Measurements from ENCODE around the gene JUNB. TPM values are rescaled to one million over a fixed set of nuclear protein-coding genes. Genes with fewer than 3 reads are reported as not detected.
"Not testable (repeated sequence)": the region's sequence is repeated elsewhere in the genome, so short reads cannot be mapped to it uniquely, and the experiment has no call there.

JUNB gene
- total RNA-seq, 1 experiment from 2014 or later = 34.8 TPM

DNA sequence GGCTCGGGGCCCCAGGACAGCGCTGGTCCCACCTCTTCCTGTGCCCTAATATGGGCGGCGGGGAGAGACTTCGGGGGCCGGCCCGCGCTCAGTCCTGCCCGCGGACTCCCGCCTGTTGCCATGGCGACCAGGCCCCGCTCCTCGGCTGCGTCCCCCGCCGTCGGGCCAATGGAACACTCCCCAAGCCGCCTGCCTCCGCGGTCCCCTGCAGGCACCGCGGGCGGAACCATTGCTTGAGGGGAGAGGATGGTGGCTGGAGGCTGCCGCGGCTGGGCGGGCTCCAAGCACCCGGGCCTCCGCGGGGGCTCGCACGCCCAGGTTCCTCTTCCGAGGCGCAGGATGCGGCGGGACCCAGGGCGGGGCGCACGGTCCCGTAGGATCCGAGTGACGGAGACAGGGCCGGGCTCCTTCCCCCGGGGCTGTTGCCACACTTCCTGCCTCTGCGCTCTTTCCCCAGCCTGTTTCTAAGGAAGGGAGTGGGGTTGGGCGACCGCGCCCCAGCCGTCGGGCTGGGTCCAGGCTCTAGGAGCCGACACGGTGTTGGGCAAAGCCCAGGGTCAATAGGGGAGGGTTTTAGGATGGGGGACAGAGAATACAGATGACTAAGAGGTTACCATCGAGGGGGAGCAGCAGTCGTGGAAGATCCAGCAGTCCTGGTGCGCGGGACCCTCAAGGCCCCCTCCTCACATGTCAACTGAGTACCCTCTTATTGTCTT, 1.2 kb upstream of the JUNB start:
- peak; percentile 99 for DNase-seq
- H3K36me3 ChIP-seq = no peaks in the 10 kb centered on the region
- peak overlapping the region; percentile 20 for H3K27ac ChIP-seq
- H3K4me1 ChIP-seq = peaks cover 34% of the 10 kb centered on the region
- no peaks in the 10 kb centered on the region for H3K27me3 ChIP-seq
- H3K9me3 ChIP-seq (replicated peaks) = no peaks in the 10 kb centered on the region
- peak overlapping the region; percentile 80 for H3K4me3 ChIP-seq

DNA sequence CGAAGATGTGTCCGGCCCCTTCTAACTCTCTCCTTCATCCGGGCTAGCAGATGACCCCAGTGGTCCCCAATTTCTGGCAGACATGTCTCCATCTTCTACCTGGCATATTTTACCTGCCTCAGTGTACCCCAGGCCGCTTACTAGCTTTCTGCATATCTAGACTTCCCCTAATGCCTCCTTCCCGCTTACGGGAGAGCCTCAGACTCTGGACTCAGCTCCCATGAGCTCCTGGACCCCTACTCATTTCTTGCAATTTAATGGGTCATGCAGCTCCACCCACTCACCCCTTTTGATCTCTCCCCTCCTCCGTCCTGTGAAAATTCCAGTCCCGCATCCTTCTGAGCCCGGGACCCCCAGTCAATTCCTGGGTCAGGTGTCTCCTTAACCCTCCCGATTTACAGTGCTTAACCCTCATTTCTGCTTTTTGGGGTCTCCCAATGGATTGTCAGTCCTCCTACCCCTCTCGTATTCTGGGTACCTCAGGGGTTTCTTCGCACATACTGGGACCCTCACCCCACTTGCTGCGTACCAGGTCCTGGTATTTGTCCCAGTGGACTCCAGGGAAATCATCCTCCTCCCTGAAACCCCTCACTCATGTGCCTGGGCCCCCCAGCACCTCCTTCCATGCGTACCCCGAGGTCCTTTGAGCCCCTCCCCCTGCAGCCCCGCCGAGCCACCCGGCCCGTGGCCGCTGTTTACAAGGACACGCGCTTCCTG, 500 bp upstream of the JUNB start:
- no peaks in the 10 kb centered on the region for H3K36me3 ChIP-seq
- H3K4me1 ChIP-seq = peaks cover 27% of the 10 kb centered on the region
- no peaks in the 10 kb centered on the region for H3K27me3 ChIP-seq
- peak in 1 of 2 experiments; percentile 36 for DNase-seq
- no peaks in the 10 kb centered on the region for H3K9me3 ChIP-seq (replicated peaks)
- no peak overlapping the region; the same call in 1 of the 2 replicates for H3K27ac ChIP-seq
- H3K4me3 ChIP-seq = peak overlapping the region; percentile 80

DNA sequence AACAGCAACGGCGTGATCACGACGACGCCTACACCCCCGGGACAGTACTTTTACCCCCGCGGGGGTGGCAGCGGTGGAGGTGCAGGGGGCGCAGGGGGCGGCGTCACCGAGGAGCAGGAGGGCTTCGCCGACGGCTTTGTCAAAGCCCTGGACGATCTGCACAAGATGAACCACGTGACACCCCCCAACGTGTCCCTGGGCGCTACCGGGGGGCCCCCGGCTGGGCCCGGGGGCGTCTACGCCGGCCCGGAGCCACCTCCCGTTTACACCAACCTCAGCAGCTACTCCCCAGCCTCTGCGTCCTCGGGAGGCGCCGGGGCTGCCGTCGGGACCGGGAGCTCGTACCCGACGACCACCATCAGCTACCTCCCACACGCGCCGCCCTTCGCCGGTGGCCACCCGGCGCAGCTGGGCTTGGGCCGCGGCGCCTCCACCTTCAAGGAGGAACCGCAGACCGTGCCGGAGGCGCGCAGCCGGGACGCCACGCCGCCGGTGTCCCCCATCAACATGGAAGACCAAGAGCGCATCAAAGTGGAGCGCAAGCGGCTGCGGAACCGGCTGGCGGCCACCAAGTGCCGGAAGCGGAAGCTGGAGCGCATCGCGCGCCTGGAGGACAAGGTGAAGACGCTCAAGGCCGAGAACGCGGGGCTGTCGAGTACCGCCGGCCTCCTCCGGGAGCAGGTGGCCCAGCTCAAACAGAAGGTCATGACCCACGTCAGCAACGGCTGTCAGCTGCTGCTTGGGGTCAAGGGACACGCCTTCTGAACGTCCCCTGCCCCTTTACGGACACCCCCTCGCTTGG, 966 bp downstream of the JUNB start:
- peak; percentile 83 to 85 for DNase-seq
- Histone ChIP-seq H3K27me3 (no peaks in the 10 kb centered on the region), H3K36me3 (no peaks in the 10 kb centered on the region), H3K27ac (peak overlapping the region; percentile 18; the same call in 1 of the 2 replicates), H3K4me1 (peaks cover 24% of the 10 kb centered on the region), H3K4me3 (peak overlapping the region; percentile 80), H3K9me3 (replicated peaks) (no peaks in the 10 kb centered on the region)

DNA sequence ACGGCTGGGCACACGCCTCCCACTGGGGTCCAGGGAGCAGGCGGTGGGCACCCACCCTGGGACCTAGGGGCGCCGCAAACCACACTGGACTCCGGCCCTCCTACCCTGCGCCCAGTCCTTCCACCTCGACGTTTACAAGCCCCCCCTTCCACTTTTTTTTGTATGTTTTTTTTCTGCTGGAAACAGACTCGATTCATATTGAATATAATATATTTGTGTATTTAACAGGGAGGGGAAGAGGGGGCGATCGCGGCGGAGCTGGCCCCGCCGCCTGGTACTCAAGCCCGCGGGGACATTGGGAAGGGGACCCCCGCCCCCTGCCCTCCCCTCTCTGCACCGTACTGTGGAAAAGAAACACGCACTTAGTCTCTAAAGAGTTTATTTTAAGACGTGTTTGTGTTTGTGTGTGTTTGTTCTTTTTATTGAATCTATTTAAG, 1.6 kb downstream of the JUNB start:
- DNase-seq = no peak
- no peaks in the 10 kb centered on the region for H3K36me3 ChIP-seq
- peaks cover 23% of the 10 kb centered on the region for H3K4me1 ChIP-seq
- H3K27me3 ChIP-seq = no peaks in the 10 kb centered on the region
- no peaks in the 10 kb centered on the region for H3K9me3 ChIP-seq (replicated peaks)
- H3K4me3 ChIP-seq = peak overlapping the region; percentile 80
- peak overlapping the region; percentile 18; the same call in 1 of the 2 replicates for H3K27ac ChIP-seq

DNA sequence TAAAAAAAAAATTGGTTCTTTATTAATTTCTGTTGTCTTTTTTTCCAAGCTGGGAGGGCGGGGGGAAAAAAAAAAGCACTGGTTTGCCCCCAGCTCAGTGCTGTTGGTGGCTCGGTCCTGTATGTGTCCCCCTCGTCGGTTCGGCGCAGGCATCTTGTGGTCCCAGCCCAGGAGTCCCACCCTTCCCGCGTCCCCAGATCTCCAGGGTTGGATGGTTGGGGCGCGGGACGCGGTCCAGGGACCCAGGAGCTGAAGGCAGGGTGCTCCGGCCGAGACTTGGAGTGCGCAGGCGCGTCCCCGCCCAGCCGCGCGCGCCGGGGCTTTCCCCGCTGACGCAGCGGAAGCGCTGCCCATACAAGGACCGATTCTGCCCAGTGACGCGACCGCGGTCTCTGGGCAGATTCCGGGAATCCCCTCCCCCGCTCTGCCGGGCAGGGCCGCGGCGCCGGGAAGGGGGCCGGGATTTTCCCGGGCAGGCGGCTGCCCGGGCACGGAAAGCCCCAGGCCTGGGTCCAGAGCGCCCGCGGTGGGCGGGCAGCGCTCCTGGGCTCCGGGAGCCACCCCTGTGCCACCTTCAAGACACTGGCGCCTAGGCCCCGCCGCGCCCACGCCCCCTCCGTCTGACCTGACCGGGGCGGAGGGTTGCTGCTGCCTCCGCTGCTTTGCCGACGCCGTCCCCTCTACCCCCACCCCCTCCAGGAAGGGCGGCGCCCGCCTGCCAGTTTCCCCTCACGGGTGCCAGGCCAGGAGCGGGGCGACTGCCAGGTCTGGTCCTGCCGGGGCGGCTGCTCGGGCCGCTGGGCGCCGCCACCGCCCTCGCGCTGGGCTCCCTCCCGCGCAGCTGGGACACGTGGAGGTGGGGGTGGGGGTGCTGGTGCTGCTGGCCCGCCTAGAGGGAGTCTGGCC, 2.3 kb downstream of the JUNB start:
- Histone ChIP-seq H3K4me3 (peak overlapping the region; percentile 80), H3K27me3 (no peaks in the 10 kb centered on the region), H3K4me1 (peaks cover 16% of the 10 kb centered on the region), H3K36me3 (no peaks in the 10 kb centered on the region), H3K27ac (peak overlapping the region; percentile 60), H3K9me3 (replicated peaks) (no peaks in the 10 kb centered on the region)
- DNase-seq = peak; percentile 93 to 98

DNA sequence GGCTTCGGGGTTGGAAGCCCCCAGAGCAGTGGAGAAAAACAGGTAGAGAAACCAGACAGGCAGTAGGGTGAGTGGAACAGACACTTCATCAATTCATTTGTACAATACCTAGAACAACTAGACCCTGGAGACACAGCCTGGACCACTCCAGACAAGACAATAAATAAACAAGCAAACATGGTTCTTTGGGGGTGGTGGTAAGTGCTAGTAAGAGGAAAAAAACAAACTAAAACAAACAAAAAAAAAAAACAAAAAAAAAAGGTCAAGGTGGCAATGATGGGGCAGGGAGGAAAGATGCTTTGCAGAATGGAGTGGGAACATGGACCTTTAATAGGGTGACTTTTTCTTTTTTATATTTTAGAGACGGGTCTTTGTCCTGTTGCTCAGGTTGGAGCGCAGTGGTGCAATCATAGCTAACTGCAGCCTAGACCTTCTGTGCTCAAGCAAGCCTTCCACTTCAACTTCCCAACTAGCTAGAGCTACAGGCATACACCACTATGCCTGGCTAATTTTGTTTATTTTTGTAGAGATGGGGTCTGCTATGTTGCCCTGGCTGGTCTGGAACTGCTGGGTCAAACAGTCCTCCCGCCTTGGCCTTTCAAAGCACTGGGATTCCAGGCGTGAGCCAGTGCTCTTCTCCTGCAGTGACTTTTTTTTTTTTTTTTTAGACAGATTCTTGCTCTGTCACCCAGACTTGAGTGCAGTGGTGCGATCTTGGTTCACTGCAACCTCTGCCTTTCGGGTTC, 3.1 kb downstream of the JUNB start:
- Histone ChIP-seq H3K4me1 (peaks cover 9% of the 10 kb centered on the region), H3K4me3 (peak overlapping the region; percentile 80), H3K27ac (peak overlapping the region; percentile 60; the same call in 1 of the 2 replicates), H3K9me3 (replicated peaks) (no peaks in the 10 kb centered on the region), H3K27me3 (no peaks in the 10 kb centered on the region), H3K36me3 (no peaks in the 10 kb centered on the region)
- no peak for DNase-seq

DNA sequence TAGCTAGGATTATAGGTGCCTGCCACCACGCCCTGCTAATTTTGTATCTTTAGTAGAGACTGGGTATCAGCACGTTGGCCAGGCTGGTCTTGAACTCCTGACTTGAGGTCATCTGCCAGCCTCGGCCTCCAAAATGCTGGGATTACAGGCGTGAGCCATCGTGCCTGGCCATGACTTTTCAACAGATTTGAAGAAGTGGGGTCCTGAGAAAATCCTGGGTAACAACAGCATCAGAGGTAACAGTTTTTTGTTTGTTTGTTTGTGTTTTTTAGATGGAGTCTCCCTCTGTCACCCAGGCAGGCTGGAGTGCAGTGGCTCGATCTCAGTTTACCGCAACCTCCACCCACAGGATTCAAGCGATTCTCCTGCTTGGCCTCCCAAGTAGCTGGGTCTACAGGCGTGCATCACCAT, 3.7 kb downstream of the JUNB start:
- Histone ChIP-seq H3K27me3 (no peaks in the 10 kb centered on the region), H3K4me1 (peaks cover 9% of the 10 kb centered on the region), H3K27ac (no peak overlapping the region), H3K36me3 (no peaks in the 10 kb centered on the region), H3K9me3 (replicated peaks) (no peaks in the 10 kb centered on the region), H3K4me3 (no peak overlapping the region)
- DNase-seq = no peak

DNA sequence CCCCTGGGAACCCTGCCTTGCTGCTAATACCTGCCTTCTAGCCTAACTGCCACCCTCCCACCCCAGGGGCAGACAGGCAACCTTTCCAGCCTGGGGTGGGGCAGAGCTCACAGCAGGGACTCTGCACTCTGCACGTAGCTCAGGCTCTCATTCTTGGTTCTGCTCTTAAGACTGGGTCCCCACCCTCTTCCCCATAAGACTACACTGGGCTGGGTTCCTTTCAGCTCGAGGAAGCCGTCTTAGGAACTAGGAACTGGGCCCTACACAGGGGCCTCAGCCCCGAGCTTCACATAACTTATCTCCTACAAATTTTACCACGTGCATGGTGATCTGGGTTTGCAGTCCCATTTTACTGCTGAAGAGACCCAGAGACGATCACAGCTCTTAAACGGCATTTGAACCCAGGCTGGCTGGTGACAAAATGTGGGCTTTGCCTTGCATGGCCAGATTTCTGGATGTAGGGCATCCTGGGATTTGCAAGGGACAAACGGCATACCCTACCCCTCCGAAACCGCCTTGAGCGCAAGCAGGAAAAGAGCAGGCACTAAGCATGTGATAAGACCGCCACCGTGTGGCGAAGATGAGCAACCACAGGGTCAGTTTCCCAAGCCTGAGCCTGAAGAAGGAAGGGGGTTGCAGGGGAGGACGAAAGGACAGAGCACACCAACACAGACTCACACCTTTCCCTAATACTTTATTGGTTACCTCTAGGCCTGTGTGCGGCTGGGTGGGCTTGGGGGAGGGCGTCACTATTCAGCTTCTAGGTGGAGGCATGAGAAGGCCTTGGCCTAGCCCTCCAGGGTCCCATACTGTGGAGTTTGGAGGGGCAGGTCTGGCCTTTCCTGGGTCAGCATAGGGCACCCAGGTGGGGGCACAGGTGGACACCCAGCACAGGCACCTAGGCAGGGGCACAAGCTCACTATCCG, 5.1 kb downstream of the JUNB start:
- Histone ChIP-seq H3K4me3 (no peak overlapping the region), H3K36me3 (no peaks in the 10 kb centered on the region), H3K27ac (no peak overlapping the region), H3K27me3 (peaks cover 3% of the 10 kb centered on the region; the same call in 1 of the 2 replicates), H3K9me3 (replicated peaks) (no peaks in the 10 kb centered on the region), H3K4me1 (no peaks in the 10 kb centered on the region; the same call in 1 of the 2 replicates)
- peak; percentile 88 to 96 for DNase-seq

DNA sequence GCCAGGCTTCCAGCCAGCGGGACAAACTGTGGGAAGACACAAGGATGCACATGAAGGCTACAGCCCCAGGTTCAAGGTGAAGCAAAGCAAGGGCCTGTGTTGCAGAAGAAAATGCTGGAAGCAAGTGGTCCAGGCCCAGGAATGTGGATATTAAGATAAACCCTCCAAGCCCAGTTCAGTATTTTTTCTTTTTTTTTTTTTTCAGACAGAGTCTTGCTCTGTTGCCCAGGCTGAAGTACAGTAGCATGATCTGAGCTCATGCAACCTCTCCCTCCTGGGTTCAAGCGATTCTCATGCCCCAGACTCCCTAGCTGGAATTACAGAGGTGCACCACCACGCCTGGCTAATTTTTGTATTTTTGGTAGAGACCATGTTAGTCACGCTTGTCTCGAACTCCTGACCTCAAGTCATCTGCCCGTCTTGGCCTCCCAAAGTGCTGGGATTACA, 5.9 kb downstream of the JUNB start:
- no peak for DNase-seq
- no peaks in the 10 kb centered on the region for H3K9me3 ChIP-seq (replicated peaks)
- H3K36me3 ChIP-seq = no peaks in the 10 kb centered on the region
- peaks cover 2% of the 10 kb centered on the region; the same call in 1 of the 2 replicates for H3K4me1 ChIP-seq
- no peak overlapping the region for H3K27ac ChIP-seq
- H3K4me3 ChIP-seq = no peak overlapping the region
- H3K27me3 ChIP-seq = peaks cover 10% of the 10 kb centered on the region

DNA sequence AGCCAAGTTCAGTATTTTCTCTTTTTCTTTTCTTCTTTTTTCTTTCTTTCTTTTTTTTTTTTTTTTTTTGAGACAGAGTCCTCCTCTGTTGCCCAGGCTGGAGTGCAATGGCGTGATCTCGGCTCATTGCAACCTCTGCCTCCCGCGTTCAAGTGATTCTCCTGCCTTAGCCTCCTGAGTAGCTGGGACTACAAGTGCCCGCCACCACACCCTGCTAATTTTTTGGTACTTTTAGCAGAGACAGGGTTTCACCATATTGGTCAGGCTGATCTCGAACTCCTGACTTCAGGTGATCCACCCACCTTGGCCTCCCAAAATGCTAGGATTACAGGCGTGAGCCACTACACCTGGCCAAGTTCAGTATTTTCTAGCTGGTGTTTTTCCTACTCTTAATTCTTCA, 6.3 kb downstream of the JUNB start:
- H3K27me3 ChIP-seq = peaks cover 14% of the 10 kb centered on the region
- not testable (repeated sequence) for H3K36me3 ChIP-seq; H3K4me1 ChIP-seq; H3K4me3 ChIP-seq; H3K9me3 ChIP-seq (replicated peaks); H3K27ac ChIP-seq; DNase-seq

DNA sequence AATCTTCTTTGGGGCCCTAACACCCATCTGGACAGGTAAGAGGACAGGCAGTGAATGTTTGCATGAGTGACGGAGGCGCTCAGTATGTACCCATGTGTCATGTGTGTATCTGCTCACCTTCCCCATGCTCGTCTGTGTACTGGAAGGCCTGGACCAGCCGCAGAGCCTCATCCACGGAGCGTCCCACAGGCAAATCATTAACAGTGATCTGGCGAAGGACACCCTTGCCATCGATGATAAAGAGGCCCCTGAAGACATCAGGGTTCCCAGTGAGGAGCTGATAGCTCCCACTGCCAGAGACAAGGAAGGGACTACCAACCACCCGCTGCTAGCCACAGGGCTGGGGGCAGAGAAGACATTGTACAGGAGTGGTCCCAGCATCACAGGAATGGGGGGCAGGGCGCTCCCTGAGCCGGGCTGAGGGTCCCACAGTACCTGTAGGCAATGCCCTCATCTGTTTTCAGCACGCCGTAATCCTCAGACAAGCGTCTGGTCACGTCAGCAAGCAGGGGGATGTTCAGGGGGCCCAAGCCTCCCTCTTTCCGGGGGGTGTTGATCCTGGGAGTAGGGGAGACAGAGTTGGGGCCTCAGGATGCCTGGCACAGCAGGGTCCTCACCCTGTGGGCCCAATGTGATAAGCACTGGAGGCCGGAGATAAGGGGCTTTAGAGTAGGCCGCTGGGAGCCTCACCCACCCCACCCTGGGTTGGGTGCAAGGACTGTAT, 8.6 kb downstream of the JUNB start:
- no peaks in the 10 kb centered on the region for H3K36me3 ChIP-seq
- no peaks in the 10 kb centered on the region for H3K9me3 ChIP-seq (replicated peaks)
- no peak for DNase-seq
- H3K4me1 ChIP-seq = peaks cover 5% of the 10 kb centered on the region; the same call in 1 of the 2 replicates
- peaks cover 18% of the 10 kb centered on the region for H3K27me3 ChIP-seq
- no peak overlapping the region for H3K4me3 ChIP-seq
- H3K27ac ChIP-seq = no peak overlapping the region

DNA sequence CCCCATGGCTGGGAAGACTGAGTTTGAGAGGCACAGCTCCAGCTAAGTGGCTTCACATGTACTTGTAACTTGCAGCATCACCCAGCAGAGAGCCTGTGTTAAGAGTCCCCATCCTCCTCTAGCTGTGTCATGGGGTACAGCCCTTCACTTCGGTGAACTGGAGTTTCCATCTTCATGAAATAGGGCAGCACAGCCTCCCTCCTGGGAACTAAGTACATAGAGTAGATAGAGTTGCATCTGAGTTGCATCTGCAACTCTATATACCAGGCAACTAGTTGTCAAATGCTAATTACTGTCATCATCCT, 9.1 kb downstream of the JUNB start:
- Histone ChIP-seq H3K27me3 (peaks cover 18% of the 10 kb centered on the region), H3K4me1 (peaks cover 5% of the 10 kb centered on the region; the same call in 1 of the 2 replicates), H3K4me3 (no peak overlapping the region), H3K36me3 (no peaks in the 10 kb centered on the region), H3K27ac (no peak overlapping the region), H3K9me3 (replicated peaks) (no peaks in the 10 kb centered on the region)
- no peak for DNase-seq
